Stimulated activated CD4-positive, alpha-beta T cell treated with anti-CD3 and anti-CD28 coated beads, Interleukin-4, amount 100 ng/mL, for 4 hours (primary cell): ENCODE results near the gene KLHDC7B.
A peak's percentile ranks its signal among the peaks of the same experiment; 100 is the strongest.

Experiments
- DNase-seq, 2 experiments: peaks; one replicate each; pipeline ENCODE4 v3.0.0-alpha.2; 2020

KLHDC7B gene

GRCh38 chr22:50574383-50574755, 28.7 kb downstream of the KLHDC7B start:
- DNase-seq, result no peak

- DNase-seq, result no peak
Measured at GRCh38 chr22:50575426-50575941, 29.8 kb downstream of the KLHDC7B start.

- DNase-seq, result no peak
Measured at GRCh38 chr22:50576070-50576469, 30.4 kb downstream of the KLHDC7B start.

- no peak for DNase-seq
Measured at GRCh38 chr22:50576806-50577696, 31.4 kb downstream of the KLHDC7B start.

- DNase-seq, result no peak
Measured at GRCh38 chr22:50577697-50577986, 31.9 kb downstream of the KLHDC7B start.

GRCh38 chr22:50577987-50578775, 32.5 kb downstream of the KLHDC7B start, which contains the start of gene CPT1B:
TSS of gene CPT1B (minus strand) at chr22:50578427. CDS start at chr22:50577915, 512 bp downstream.
- no peak for DNase-seq

GRCh38 chr22:50578776-50579310, 33.1 kb downstream of the KLHDC7B start:
- no peak for DNase-seq

GRCh38 chr22:50579752-50580151, 34.1 kb downstream of the KLHDC7B start:
- DNase-seq, result no peak

- DNase-seq, result no peak
Measured at GRCh38 chr22:50581031-50581949, 35.6 kb downstream of the KLHDC7B start.

GRCh38 chr22:50581950-50582492, 36.3 kb downstream of the KLHDC7B start:
- DNase-seq, result peak in 1 of 2 experiments; percentile 6

- peak; percentile 97 for DNase-seq
Measured at GRCh38 chr22:50582493-50583293, 37.0 kb downstream of the KLHDC7B start, which contains the start of gene CHKB. TSS of gene CHKB (minus strand) at chr22:50582849. CDS start at chr22:50582781, 68 bp downstream.

GRCh38 chr22:50583294-50583861, 37.7 kb downstream of the KLHDC7B start:
- no peak for DNase-seq

- no peak for DNase-seq
Measured at GRCh38 chr22:50584106-50585096, 38.7 kb downstream of the KLHDC7B start.

- no peak for DNase-seq
Measured at GRCh38 chr22:50585238-50585637, 39.5 kb downstream of the KLHDC7B start.

- DNase-seq, result no peak
Measured at GRCh38 chr22:50585781-50586180, 40.1 kb downstream of the KLHDC7B start.

GRCh38 chr22:50586416-50586815, 40.7 kb downstream of the KLHDC7B start:
- DNase-seq, result no peak

GRCh38 chr22:50587407-50587806, 41.7 kb downstream of the KLHDC7B start:
- DNase-seq, result no peak

- no peak for DNase-seq
Measured at GRCh38 chr22:50595189-50595588, 49.5 kb downstream of the KLHDC7B start.

- no peak for DNase-seq
Measured at GRCh38 chr22:50597097-50597496, 51.4 kb downstream of the KLHDC7B start.
